ENCODE data around the gene EYA2.
A peak's percentile ranks its signal among the peaks of the same experiment; 100 is the strongest.

The EYA2 gene

DNA sequence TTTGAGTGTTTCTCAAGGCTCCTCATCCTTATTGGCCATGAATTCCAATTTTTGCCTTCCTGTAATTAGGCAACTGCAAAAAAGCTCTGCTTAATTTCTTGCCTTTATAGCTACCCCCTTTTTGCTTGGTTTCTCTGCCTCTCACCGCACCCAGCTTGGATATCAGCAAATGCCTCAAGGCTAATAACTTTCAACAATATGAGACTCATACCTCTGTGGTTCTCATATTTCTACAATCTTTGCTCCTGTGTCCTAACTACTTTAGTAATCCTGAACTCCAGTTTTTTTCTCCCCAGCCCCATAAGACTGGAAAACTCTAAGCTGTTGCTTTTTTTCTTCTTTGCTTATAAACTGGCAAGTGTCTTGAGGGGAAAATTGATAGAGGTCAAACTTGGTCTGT is 88.8 kb downstream of the EYA2 start:
- Mint-ChIP-seq H3K4me1 (peaks cover 9% of the 10 kb centered on the region), H3K27ac (no peak overlapping the region)
- ATAC-seq: no peak

DNA sequence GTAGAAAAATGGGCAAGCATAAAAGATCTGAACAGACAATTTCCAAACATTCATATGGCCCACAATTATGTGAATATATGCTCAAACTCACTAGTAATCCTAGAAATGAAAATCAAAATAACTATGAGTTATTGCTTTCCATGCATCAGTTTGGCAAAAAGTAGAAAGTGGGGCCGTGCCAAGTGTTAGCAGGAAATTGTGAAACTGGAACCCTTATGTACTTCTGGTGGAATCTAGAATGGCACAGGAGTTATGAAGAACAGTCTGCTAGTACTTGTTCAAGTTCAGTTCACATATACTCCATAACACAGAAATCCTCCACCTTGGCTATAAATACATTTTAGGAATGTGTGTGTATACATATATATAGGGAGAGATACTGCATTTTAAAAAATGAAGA is 89.8 kb downstream of the EYA2 start:
- Mint-ChIP-seq H3K4me3 (no peak overlapping the region), H3K9me3 (peaks cover 21% of the 10 kb centered on the region), H3K36me3 (ENCODE audit: low read depth) (peaks cover 1% of the 10 kb centered on the region), H3K27me3 (peaks cover 14% of the 10 kb centered on the region), H3K4me1 (peaks cover 5% of the 10 kb centered on the region), H3K27ac (no peak overlapping the region)
- ATAC-seq (no peak), DNase-seq (no peak)

More for the DNA sequence above, 88.8 kb downstream of the EYA2 start:
- Mint-ChIP-seq H3K4me3 (no peak overlapping the region), H3K9me3 (peaks cover 21% of the 10 kb centered on the region), H3K27me3 (peaks cover 19% of the 10 kb centered on the region), H3K36me3 (ENCODE audit: low read depth) (peaks cover 1% of the 10 kb centered on the region)
- DNase-seq: no peak

GRCh38 chr20:46985250-46985649 is 90.6 kb downstream of the EYA2 start:
- ATAC-seq (no peak), DNase-seq (no peak)
- Mint-ChIP-seq H3K4me1 (peaks cover 4% of the 10 kb centered on the region), H3K27ac (no peak overlapping the region), H3K27me3 (peaks cover 21% of the 10 kb centered on the region), H3K9me3 (peaks cover 21% of the 10 kb centered on the region), H3K4me3 (no peak overlapping the region), H3K36me3 (ENCODE audit: low read depth) (peaks cover 1% of the 10 kb centered on the region)

- Mint-ChIP-seq H3K9me3 (peaks cover 21% of the 10 kb centered on the region), H3K36me3 (ENCODE audit: low read depth) (peaks cover 1% of the 10 kb centered on the region), H3K27me3 (peaks cover 22% of the 10 kb centered on the region), H3K27ac (no peak overlapping the region), H3K4me3 (no peak overlapping the region), H3K4me1 (peaks cover 5% of the 10 kb centered on the region)
- ATAC-seq: no peak
- no peak for DNase-seq
Measured at GRCh38 chr20:46985671-46986070, 91.0 kb downstream of the EYA2 start.

DNA sequence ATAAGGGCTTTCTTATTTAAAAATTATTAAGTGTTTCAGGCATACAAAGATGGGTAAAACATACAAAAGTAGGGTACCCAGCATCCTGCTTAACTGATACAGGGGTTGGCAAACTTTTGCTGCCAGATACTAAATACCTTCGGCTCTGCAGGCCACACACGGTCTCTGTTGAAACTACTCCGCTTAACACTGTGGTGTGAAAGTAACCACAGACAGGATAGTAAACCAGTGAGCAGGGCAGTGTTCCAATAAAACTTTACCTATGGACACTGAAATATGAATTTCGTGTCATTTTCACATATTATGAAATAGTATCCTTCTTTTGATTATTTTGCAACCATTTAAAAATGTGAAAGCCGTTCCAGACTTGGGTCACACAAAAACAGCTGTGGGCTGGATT is 92.4 kb downstream of the EYA2 start:
- peaks cover 20% of the 10 kb centered on the region for H3K9me3 Mint-ChIP-seq
- DNase-seq (no peak), ATAC-seq (no peak)
- peaks cover 30% of the 10 kb centered on the region for H3K27me3 Mint-ChIP-seq
- no peak overlapping the region for H3K27ac Mint-ChIP-seq
- H3K4me3 Mint-ChIP-seq: no peak overlapping the region
- H3K4me1 Mint-ChIP-seq: peaks cover 5% of the 10 kb centered on the region
- peaks cover 1% of the 10 kb centered on the region for H3K36me3 Mint-ChIP-seq (ENCODE audit: low read depth)

- Mint-ChIP-seq H3K4me1 (peaks cover 19% of the 10 kb centered on the region), H3K36me3 (ENCODE audit: low read depth) (no peaks in the 10 kb centered on the region), H3K4me3 (no peak overlapping the region), H3K27ac (no peak overlapping the region), H3K9me3 (no peaks in the 10 kb centered on the region), H3K27me3 (peaks cover 24% of the 10 kb centered on the region)
- ATAC-seq: peak; percentile 31
- no peak for DNase-seq
Measured at GRCh38 chr20:46990017-46990595, 95.5 kb downstream of the EYA2 start.

GRCh38 chr20:46990596-46991104 is 96.0 kb downstream of the EYA2 start:
- no peak for DNase-seq
- Mint-ChIP-seq H3K27ac (no peak overlapping the region), H3K4me3 (no peak overlapping the region), H3K9me3 (no peaks in the 10 kb centered on the region), H3K4me1 (peaks cover 19% of the 10 kb centered on the region), H3K36me3 (ENCODE audit: low read depth) (no peaks in the 10 kb centered on the region), H3K27me3 (peaks cover 26% of the 10 kb centered on the region)
- ATAC-seq: no peak

DNA sequence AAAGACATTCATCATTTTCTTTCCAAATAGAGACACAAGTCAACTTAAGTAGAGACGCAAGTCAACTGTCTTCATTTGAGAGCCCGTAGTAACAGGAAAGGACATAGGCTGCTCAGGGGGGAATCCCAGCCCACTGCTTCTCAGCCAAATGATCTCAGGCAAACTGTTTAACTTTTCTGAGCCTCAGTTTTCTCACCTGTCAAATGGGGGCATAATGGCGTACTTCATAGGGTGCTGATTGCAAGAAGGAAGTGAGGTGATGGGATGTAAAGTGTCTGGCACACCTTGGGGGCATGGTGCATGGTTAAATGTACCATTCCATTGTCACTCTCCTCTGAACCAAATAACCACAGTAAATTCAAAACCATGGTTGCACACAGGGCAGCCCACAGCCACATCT is 96.5 kb downstream of the EYA2 start:
- Mint-ChIP-seq H3K9me3 (no peaks in the 10 kb centered on the region), H3K36me3 (ENCODE audit: low read depth) (no peaks in the 10 kb centered on the region), H3K4me1 (peaks cover 19% of the 10 kb centered on the region), H3K27ac (no peak overlapping the region), H3K4me3 (no peak overlapping the region), H3K27me3 (peaks cover 28% of the 10 kb centered on the region)
- ATAC-seq (no peak), DNase-seq (no peak)

DNA sequence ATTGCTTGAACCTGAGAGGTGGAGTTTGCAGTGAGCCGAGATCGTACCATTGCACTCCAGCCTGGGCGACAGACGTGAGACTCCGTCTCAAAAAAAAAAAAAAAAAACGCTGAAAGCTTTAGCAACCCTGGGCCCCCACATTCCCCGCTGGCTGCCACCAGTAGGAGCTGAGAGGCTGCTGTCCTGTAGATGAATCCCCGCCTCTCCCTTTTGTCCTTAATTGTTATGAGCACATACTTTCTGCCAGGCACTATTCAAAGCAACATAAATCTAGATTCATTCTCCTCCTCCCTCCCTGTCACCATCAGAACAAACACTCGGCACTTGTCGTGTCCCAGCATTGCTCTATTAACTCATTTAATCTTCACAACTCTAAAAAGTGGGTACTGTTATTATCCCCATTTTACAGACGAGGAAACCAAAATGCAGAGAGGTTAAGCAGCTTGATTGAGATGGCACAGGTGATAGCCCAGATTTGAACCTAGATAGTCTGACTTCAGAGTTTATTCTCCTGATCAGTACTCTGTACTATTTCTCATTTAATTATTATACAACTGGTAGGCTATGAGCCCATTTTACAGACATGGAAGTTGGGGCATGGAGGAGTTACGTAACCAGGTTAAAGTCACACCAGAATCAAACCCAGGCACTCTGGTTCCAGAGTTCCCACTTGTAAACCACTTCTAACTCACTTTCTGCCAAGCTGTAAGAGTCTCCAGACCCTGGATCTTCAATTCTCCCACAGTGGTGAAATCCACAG is 97.4 kb downstream of the EYA2 start:
- Mint-ChIP-seq H3K27me3 (peaks cover 34% of the 10 kb centered on the region), H3K4me1 (peaks cover 19% of the 10 kb centered on the region), H3K9me3 (no peaks in the 10 kb centered on the region), H3K4me3 (no peak overlapping the region), H3K27ac (no peak overlapping the region), H3K36me3 (ENCODE audit: low read depth) (no peaks in the 10 kb centered on the region)
- no peak for DNase-seq
- no peak for ATAC-seq

DNA sequence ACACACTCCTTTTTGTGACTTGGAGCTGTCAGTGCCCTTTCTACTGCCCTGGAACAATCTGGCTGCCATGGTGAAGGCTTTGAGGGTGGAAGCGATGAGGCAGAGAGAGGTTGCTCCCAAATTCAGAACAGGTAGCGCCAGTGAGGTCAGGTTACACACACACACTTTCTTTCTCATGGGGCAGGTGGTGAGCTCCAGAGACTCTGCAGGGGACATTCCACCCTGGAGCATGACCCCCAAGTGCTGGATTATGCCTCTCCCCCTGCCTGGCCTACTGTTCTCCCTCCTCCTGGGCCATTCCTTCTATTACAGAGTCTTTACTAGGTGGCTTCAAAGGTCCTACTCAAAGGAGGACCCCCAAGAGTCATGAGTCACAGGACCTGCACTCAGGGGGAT is 98.0 kb downstream of the EYA2 start:
- no peak overlapping the region for H3K27ac Mint-ChIP-seq
- H3K4me3 Mint-ChIP-seq: no peak overlapping the region
- no peak for DNase-seq
- peaks cover 36% of the 10 kb centered on the region for H3K27me3 Mint-ChIP-seq
- no peaks in the 10 kb centered on the region for H3K36me3 Mint-ChIP-seq (ENCODE audit: low read depth)
- ATAC-seq: no peak
- H3K4me1 Mint-ChIP-seq: peaks cover 19% of the 10 kb centered on the region
- H3K9me3 Mint-ChIP-seq: no peaks in the 10 kb centered on the region

- no peak for DNase-seq
- Mint-ChIP-seq H3K4me1 (peaks cover 19% of the 10 kb centered on the region), H3K27me3 (peaks cover 37% of the 10 kb centered on the region), H3K36me3 (ENCODE audit: low read depth) (no peaks in the 10 kb centered on the region), H3K27ac (peak overlapping the region; percentile 18), H3K4me3 (no peak overlapping the region), H3K9me3 (no peaks in the 10 kb centered on the region)
- no peak for ATAC-seq
Measured at GRCh38 chr20:46993465-46994095, 98.9 kb downstream of the EYA2 start.

- DNase-seq (peak; percentile 55), ATAC-seq (peak; percentile 97)
- no peaks in the 10 kb centered on the region for H3K36me3 Mint-ChIP-seq (ENCODE audit: low read depth)
- peaks cover 40% of the 10 kb centered on the region for H3K27me3 Mint-ChIP-seq
- peaks cover 19% of the 10 kb centered on the region for H3K4me1 Mint-ChIP-seq
- H3K9me3 Mint-ChIP-seq: no peaks in the 10 kb centered on the region
- H3K27ac Mint-ChIP-seq: peak overlapping the region; percentile 18
- no peak overlapping the region for H3K4me3 Mint-ChIP-seq
Measured at GRCh38 chr20:46994341-46994740, 99.7 kb downstream of the EYA2 start.

GRCh38 chr20:46995561-46996142 is 101.0 kb downstream of the EYA2 start:
- Mint-ChIP-seq H3K4me3 (no peak overlapping the region), H3K9me3 (no peaks in the 10 kb centered on the region), H3K36me3 (ENCODE audit: low read depth) (no peaks in the 10 kb centered on the region), H3K27ac (no peak overlapping the region), H3K4me1 (peaks cover 14% of the 10 kb centered on the region), H3K27me3 (peaks cover 31% of the 10 kb centered on the region)
- DNase-seq: no peak
- no peak for ATAC-seq

GRCh38 chr20:46997187-46997586 is 102.5 kb downstream of the EYA2 start:
- Mint-ChIP-seq H3K4me1 (peaks cover 14% of the 10 kb centered on the region), H3K27ac (no peak overlapping the region), H3K27me3 (peaks cover 26% of the 10 kb centered on the region), H3K36me3 (ENCODE audit: low read depth) (no peaks in the 10 kb centered on the region), H3K9me3 (no peaks in the 10 kb centered on the region), H3K4me3 (no peak overlapping the region)
- DNase-seq: no peak
- ATAC-seq: no peak
